HCT116 (cell line): ENCODE results near the gene HSPA9.

Source experiments
- MAX ChIP-seq: IDR thresholded peaks from 2 replicates; pipeline ENCODE4 v1.6.1; 2012
- REST ChIP-seq: IDR thresholded peaks from 2 replicates; pipeline ENCODE4 v1.6.1; 2012; ENCODE audit warnings: low read depth
- ZNF274 ChIP-seq: fragments of 200-500 bp; sonication (Bioruptor generic); IDR thresholded peaks from 2 replicates; pipeline ENCODE4 v1.6.1; 2014; ENCODE audit warnings: mild to moderate bottlenecking, low read depth, low read length, inconsistent platforms

- no peak for TF ChIP-seq REST
- no peak for TF ChIP-seq MAX
- TF ChIP-seq ZNF274: no peak
Observed at GRCh38 chr5:138517437-138517836, 57.8 kb downstream of the HSPA9 start.
